GM12878 (cell line): ENCODE results near the gene UVRAG. TPM values are rescaled to one million over a fixed set of nuclear protein-coding genes. Genes with fewer than 3 reads are reported as not detected.

Experiments used
- CBX3 ChIP-seq: fragments of 200-600 bp; sonication (generic); IDR thresholded peaks from 2 replicates; pipeline ENCODE4 v1.6.1; 2016; ENCODE audit warnings: low read depth, borderline replicate concordance
- CBX5 ChIP-seq: sonication (generic); IDR thresholded peaks from 2 replicates; pipeline ENCODE4 v1.6.1; 2016; ENCODE audit warnings: low read depth, moderate library complexity, mild to moderate bottlenecking, inconsistent platforms
- CHD1 ChIP-seq: IDR thresholded peaks from 2 replicates; pipeline ENCODE4 v1.6.1; 2012; ENCODE audit warnings: low read depth, low read length, improper control_type of control experiment
- CHD2 ChIP-seq: IDR thresholded peaks from 2 replicates; pipeline ENCODE4 v1.6.1; 2011; ENCODE audit warnings: low read depth, low read length, improper control_type of control experiment, borderline replicate concordance
- ESRRA ChIP-seq: IDR thresholded peaks from 2 replicates; pipeline ENCODE4 v1.6.1; 2012; ENCODE audit warnings: mild to moderate bottlenecking, low read length, improper control_type of control experiment
- MTA2 ChIP-seq: fragments of 450-650 bp; IDR thresholded peaks from 2 replicates; pipeline ENCODE4 v1.6.1; 2016; ENCODE audit warnings: low read depth, mild to moderate bottlenecking, moderate library complexity
- NFXL1 ChIP-seq: fragments of 450-650 bp; IDR thresholded peaks from 2 replicates; pipeline ENCODE4 v1.6.1; 2017; ENCODE audit warnings: antibody characterized with exemption, mild to moderate bottlenecking, borderline replicate concordance
- NFYB ChIP-seq: IDR thresholded peaks from 2 replicates; pipeline ENCODE4 v1.6.1; 2011; ENCODE audit warnings: low read depth, mild to moderate bottlenecking, low read length, improper control_type of control experiment, moderate library complexity; ENCODE audit not compliant: insufficient read depth
- SIX5 ChIP-seq: IDR thresholded peaks from 2 replicates; pipeline ENCODE4 v1.6.1; 2011; ENCODE audit warnings: mild to moderate bottlenecking, low read depth, low read length, moderate library complexity; ENCODE audit not compliant: severe bottlenecking
- SMARCA5 ChIP-seq: fragments of 450-650 bp; IDR thresholded peaks from 2 replicates; pipeline ENCODE4 v1.6.1; 2017; ENCODE audit warnings: mild to moderate bottlenecking
- TBL1XR1 ChIP-seq: IDR thresholded peaks from 2 replicates; pipeline ENCODE4 v1.6.1; 2012; ENCODE audit warnings: low read depth, low read length, improper control_type of control experiment
- ZBED1 ChIP-seq: IDR thresholded peaks from 2 replicates; pipeline ENCODE4 v1.6.1; 2016; ENCODE audit warnings: borderline replicate concordance
- ZNF217 ChIP-seq: fragments of 450-650 bp; IDR thresholded peaks from 2 replicates; pipeline ENCODE4 v1.6.1; 2017; ENCODE audit warnings: antibody characterized with exemption, mild to moderate bottlenecking
- polyA plus RNA-seq, 11 experiments: library from polyadenylated mRNA; depleted of rRNA in 4 of 11; unstranded in 6 of 11; stranded (reverse) in 5 of 11; fragments of >200 nt; fragmentation: Nextera tagmentation in 4 of 11; fragmentation: Illumina TruSeq in 1 of 11; extraction: Ambion mirVana in 4 of 11; extraction: Trizol in 1 of 11; gene quantifications; 1 replicate in 1 of 11; 2 replicates in 10 of 11; pipeline versions ENCODE4 v1.2.1 to v1.2.3, GENCODE V29; 2011 to 2016; ENCODE audit warnings: inconsistent platforms in 2 of 11, missing spikeins in 2 of 11, low read depth in 1 of 11
- total RNA-seq, 4 experiments: library from RNA; depleted of rRNA in 3 of 4; stranded (reverse); fragments of >200 nt in 3 of 4; fragmentation: Illumina TruSeq in 1 of 4; extraction: Trizol in 1 of 4; gene quantifications; 2 replicates each; pipeline versions ENCODE4 v1.2.1 to v1.2.3, GENCODE V29; 2013 to 2021
- TF ChIP-seq, protein P1 (sequence below): IDR thresholded peaks from 2 replicates; pipeline ENCODE4 v1.6.1; 2012; ENCODE audit warnings: improper control_type of control experiment, low read depth, low read length; ENCODE audit not compliant: insufficient replicate concordance
- TF ChIP-seq, protein P2 (sequence below): IDR thresholded peaks from 2 replicates; pipeline ENCODE4 v1.6.1; 2012; ENCODE audit warnings: low read depth, low read length, improper control_type of control experiment
- TF ChIP-seq, protein P3 (sequence below): fragments of 450-650 bp; IDR thresholded peaks from 2 replicates; pipeline ENCODE4 v1.6.1; 2017; ENCODE audit warnings: mild to moderate bottlenecking, moderate library complexity

Gene UVRAG
- total and polyA plus RNA-seq, 10 of the 15 experiments (the other 5 are each of a cell fraction or from before 2014, with no cell fraction given), result 7.0 to 43.4 (median 37.0) TPM

DNA sequence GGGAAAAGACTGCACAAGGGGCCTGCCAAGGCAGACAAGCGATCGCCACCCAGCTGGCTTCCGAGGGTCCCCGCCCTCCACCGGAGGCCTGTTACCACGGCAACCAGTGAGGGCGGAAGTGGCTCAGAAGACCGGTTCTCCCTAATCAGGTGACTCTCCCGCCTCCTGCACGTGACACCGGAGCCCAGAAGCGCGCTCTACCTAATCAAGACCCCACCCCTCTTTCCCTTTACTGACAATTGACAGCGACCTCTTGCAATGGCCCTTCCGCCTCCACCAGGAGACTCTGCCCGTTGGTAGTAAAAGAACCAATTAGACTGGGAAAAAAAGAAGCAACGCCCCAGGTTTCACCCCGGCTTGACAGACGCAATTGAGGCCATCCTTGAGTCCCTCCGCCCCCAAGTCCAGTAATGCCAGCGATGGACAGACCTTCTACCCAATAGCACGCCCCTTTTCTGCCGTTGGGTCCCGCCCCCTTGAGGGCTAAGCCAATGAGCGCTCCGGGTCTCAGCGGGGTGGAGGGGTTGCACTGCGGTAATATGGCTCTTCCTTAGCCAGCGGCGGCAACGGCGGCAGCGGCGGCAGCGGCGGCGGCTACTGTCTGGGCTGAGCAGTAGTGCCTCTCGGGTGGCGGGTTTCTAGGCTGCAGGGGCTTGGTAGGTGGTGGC is at the start of gene UVRAG (continued):
- TF ChIP-seq, protein P1, sequence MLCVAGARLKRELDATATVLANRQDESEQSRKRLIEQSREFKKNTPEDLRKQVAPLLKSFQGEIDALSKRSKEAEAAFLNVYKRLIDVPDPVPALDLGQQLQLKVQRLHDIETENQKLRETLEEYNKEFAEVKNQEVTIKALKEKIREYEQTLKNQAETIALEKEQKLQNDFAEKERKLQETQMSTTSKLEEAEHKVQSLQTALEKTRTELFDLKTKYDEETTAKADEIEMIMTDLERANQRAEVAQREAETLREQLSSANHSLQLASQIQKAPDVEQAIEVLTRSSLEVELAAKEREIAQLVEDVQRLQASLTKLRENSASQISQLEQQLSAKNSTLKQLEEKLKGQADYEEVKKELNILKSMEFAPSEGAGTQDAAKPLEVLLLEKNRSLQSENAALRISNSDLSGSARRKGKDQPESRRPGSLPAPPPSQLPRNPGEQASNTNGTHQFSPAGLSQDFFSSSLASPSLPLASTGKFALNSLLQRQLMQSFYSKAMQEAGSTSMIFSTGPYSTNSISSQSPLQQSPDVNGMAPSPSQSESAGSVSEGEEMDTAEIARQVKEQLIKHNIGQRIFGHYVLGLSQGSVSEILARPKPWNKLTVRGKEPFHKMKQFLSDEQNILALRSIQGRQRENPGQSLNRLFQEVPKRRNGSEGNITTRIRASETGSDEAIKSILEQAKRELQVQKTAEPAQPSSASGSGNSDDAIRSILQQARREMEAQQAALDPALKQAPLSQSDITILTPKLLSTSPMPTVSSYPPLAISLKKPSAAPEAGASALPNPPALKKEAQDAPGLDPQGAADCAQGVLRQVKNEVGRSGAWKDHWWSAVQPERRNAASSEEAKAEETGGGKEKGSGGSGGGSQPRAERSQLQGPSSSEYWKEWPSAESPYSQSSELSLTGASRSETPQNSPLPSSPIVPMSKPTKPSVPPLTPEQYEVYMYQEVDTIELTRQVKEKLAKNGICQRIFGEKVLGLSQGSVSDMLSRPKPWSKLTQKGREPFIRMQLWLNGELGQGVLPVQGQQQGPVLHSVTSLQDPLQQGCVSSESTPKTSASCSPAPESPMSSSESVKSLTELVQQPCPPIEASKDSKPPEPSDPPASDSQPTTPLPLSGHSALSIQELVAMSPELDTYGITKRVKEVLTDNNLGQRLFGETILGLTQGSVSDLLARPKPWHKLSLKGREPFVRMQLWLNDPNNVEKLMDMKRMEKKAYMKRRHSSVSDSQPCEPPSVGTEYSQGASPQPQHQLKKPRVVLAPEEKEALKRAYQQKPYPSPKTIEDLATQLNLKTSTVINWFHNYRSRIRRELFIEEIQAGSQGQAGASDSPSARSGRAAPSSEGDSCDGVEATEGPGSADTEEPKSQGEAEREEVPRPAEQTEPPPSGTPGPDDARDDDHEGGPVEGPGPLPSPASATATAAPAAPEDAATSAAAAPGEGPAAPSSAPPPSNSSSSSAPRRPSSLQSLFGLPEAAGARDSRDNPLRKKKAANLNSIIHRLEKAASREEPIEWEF, result no peak
- TF ChIP-seq NFXL1 (no peak), TBL1XR1 (no peak), SMARCA5 (0 out of 2 replicates have a peak, but pooled peaks have one; percentile 3), MTA2 (0 out of 2 replicates have a peak, but pooled peaks have one; percentile 14), CBX5 (no peak), NFYB (peak; percentile 93), CHD2 (peak; percentile 96), CBX3 (no peak), ZBED1 (0 out of 2 replicates have a peak, but pooled peaks have one; percentile 8), CHD1 (0 out of 2 replicates have a peak, but pooled peaks have one; percentile 22), ZNF217 (no peak), SIX5 (peak; percentile 70), ESRRA (no peak)
- TF ChIP-seq, protein P2, sequence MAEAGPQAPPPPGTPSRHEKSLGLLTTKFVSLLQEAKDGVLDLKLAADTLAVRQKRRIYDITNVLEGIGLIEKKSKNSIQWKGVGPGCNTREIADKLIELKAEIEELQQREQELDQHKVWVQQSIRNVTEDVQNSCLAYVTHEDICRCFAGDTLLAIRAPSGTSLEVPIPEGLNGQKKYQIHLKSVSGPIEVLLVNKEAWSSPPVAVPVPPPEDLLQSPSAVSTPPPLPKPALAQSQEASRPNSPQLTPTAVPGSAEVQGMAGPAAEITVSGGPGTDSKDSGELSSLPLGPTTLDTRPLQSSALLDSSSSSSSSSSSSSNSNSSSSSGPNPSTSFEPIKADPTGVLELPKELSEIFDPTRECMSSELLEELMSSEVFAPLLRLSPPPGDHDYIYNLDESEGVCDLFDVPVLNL, result no peak
- TF ChIP-seq, protein P3, sequence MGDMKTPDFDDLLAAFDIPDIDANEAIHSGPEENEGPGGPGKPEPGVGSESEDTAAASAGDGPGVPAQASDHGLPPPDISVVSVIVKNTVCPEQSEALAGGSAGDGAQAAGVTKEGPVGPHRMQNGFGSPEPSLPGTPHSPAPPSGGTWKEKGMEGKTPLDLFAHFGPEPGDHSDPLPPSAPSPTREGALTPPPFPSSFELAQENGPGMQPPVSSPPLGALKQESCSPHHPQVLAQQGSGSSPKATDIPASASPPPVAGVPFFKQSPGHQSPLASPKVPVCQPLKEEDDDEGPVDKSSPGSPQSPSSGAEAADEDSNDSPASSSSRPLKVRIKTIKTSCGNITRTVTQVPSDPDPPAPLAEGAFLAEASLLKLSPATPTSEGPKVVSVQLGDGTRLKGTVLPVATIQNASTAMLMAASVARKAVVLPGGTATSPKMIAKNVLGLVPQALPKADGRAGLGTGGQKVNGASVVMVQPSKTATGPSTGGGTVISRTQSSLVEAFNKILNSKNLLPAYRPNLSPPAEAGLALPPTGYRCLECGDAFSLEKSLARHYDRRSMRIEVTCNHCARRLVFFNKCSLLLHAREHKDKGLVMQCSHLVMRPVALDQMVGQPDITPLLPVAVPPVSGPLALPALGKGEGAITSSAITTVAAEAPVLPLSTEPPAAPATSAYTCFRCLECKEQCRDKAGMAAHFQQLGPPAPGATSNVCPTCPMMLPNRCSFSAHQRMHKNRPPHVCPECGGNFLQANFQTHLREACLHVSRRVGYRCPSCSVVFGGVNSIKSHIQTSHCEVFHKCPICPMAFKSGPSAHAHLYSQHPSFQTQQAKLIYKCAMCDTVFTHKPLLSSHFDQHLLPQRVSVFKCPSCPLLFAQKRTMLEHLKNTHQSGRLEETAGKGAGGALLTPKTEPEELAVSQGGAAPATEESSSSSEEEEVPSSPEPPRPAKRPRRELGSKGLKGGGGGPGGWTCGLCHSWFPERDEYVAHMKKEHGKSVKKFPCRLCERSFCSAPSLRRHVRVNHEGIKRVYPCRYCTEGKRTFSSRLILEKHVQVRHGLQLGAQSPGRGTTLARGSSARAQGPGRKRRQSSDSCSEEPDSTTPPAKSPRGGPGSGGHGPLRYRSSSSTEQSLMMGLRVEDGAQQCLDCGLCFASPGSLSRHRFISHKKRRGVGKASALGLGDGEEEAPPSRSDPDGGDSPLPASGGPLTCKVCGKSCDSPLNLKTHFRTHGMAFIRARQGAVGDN, result no peak; the same call in 1 of the 2 replicates
